ENCODE results near the gene ETNK1.

The ETNK1 gene, protein sequence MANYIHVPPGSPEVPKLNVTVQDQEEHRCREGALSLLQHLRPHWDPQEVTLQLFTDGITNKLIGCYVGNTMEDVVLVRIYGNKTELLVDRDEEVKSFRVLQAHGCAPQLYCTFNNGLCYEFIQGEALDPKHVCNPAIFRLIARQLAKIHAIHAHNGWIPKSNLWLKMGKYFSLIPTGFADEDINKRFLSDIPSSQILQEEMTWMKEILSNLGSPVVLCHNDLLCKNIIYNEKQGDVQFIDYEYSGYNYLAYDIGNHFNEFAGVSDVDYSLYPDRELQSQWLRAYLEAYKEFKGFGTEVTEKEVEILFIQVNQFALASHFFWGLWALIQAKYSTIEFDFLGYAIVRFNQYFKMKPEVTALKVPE

DNA sequence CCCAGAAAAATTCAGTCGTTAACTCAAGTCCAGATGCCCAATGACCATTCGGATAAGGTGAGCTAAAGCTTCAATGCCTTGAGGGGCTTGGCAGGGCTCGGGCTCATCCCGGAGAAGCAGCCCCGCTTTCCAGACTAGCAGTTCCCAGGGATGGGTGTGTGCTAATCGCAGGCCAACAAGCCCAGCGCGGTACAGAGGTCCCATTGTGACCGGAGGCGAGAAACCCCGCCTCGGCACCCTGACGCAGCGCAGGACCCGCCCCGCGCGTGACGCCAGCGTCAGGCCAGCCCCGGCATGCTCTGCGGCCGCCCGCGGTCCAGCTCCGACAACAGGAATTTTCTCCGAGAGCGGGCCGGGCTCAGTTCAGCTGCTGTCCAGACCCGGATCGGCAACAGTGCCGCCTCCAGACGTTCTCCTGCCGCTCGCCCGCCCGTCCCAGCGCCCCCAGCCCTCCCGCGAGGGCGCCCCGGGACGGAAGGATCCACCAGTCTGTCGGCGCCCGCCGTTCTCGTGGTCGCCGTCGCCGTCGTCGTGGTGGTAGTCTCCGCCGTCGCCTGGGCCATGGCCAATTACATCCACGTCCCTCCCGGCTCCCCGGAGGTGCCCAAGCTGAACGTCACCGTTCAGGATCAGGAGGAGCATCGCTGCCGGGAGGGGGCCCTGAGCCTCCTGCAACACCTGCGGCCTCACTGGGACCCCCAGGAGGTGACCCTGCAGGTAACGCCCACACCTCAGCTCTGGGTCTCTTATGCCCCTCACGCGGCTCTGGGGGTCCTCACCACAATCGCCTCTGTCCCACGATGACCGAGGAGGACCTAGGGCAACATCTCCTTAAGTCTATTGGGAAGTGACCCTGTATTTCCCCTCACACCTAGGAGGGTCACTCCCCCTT, at the start of gene ETNK1:
TSS of gene ETNK1 (plus strand) at position 302 of the 892 bp plus-strand sequence. CDS start at position 562, 260 bp downstream.
- no peaks in the 10 kb centered on the region for H4K20me1 ChIP-seq (ENCODE audit: insufficient read depth, low read length)
- H3K27ac ChIP-seq (ENCODE audit: low read depth, low read length, poor library complexity, severe bottlenecking) = peak within 1 kb of the TSS; percentile 41
- peak within 1 kb of the TSS; percentile 99 for H3K4me2 ChIP-seq (ENCODE audit: low read length)
- H3K27me3 ChIP-seq (ENCODE audit: insufficient read depth, low read length) = no peaks in the 10 kb centered on the region
- peak within 1 kb of the TSS; percentile 70 for H3K9ac ChIP-seq (ENCODE audit: low read length)
- TF ChIP-seq, protein P1, sequence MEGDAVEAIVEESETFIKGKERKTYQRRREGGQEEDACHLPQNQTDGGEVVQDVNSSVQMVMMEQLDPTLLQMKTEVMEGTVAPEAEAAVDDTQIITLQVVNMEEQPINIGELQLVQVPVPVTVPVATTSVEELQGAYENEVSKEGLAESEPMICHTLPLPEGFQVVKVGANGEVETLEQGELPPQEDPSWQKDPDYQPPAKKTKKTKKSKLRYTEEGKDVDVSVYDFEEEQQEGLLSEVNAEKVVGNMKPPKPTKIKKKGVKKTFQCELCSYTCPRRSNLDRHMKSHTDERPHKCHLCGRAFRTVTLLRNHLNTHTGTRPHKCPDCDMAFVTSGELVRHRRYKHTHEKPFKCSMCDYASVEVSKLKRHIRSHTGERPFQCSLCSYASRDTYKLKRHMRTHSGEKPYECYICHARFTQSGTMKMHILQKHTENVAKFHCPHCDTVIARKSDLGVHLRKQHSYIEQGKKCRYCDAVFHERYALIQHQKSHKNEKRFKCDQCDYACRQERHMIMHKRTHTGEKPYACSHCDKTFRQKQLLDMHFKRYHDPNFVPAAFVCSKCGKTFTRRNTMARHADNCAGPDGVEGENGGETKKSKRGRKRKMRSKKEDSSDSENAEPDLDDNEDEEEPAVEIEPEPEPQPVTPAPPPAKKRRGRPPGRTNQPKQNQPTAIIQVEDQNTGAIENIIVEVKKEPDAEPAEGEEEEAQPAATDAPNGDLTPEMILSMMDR (IDR thresholded peaks at IDR 0.05; ENCODE audit: low read length) = no peak
- no peak for TF ChIP-seq EZH2 (IDR thresholded peaks at IDR 0.05; ENCODE audit: borderline replicate concordance, low read length)
- peak within 1 kb of the TSS; percentile 97 for H2AFZ ChIP-seq (ENCODE audit: low read length)
- H3F3A ChIP-seq (ENCODE audit: insufficient read depth, low read length) = no peaks in the 10 kb centered on the region
- peak within 1 kb of the TSS; percentile 87 for H3K4me3 ChIP-seq (ENCODE audit: low read depth, low read length, poor library complexity, severe bottlenecking)
- peaks cover 45% of the 10 kb centered on the region for H3K4me1 ChIP-seq (ENCODE audit: insufficient read depth, low read length, severe bottlenecking)
- no peaks in the 10 kb centered on the region for H3K9me3 ChIP-seq (ENCODE audit: low read length)
- no peaks in the 10 kb centered on the region for H3K9me2 ChIP-seq (ENCODE audit: low read depth, low read length)
- H3K79me2 ChIP-seq (ENCODE audit: insufficient read depth, low read length) = peaks cover 47% of the 10 kb centered on the region
- no peaks in the 10 kb centered on the region for H3K36me3 ChIP-seq (ENCODE audit: insufficient read depth, low read length)

DNA sequence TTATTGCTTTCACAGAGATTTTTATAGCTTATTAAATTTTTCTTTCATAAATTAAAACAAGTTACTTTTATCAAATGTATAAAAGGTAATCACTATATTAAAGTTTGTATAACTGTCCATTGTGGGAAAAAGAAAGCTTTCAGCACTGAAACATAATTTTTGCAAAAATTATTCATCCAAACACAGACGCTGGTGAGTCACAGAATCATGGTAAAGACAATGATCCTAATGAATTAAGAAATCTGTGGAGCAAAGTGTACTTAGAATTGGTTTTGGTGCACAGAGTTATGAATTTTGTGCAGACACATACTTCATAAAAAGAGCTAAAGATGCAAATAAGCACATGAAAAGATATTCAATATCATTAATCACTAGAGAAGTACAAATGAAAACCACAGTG, 48.9 kb upstream of the ETNK1 start:
- no peak overlapping the region for H3K4me2 ChIP-seq (ENCODE audit: low read length)
- TF ChIP-seq, protein P1 (IDR thresholded peaks at IDR 0.05; ENCODE audit: low read length) = no peak
- TF ChIP-seq EZH2 (IDR thresholded peaks at IDR 0.05; ENCODE audit: borderline replicate concordance, low read length) = no peak

DNA sequence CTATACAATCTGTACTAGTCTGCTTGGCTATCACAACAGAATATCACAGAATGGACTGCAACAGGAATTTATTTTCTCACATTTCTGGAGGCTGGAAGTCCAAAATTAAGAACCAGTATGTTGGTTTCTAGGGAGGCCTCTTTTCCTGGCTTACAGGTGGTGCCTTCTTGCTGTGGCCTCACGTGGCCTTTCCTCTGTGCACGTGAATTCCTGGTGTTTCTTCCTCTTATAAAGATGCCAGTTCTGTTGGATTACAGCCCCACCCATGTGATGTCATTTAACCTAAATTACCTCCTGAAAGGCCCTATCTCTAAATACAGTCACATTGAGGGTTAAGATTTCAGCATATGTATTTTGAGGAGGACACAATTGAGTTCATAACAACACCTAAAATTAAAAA, 48.5 kb upstream of the ETNK1 start:
- no peak overlapping the region for H3K4me2 ChIP-seq (ENCODE audit: low read length)
- TF ChIP-seq, protein P1 (IDR thresholded peaks at IDR 0.05; ENCODE audit: low read length) = no peak
- TF ChIP-seq EZH2 (IDR thresholded peaks at IDR 0.05; ENCODE audit: borderline replicate concordance, low read length) = no peak
- no peak overlapping the region for H3K4me3 ChIP-seq (ENCODE audit: low read depth, low read length, poor library complexity, severe bottlenecking)

More for the DNA sequence above, 48.9 kb upstream of the ETNK1 start:
- H3K9me2 ChIP-seq (ENCODE audit: low read depth, low read length) = no peaks in the 10 kb centered on the region
- H3K27ac ChIP-seq (ENCODE audit: low read depth, low read length, poor library complexity, severe bottlenecking) = no peak overlapping the region
- H4K20me1 ChIP-seq (ENCODE audit: insufficient read depth, low read length) = no peaks in the 10 kb centered on the region
- H3K9me3 ChIP-seq (ENCODE audit: low read length) = no peaks in the 10 kb centered on the region
- no peaks in the 10 kb centered on the region for H3K79me2 ChIP-seq (ENCODE audit: insufficient read depth, low read length)
- no peaks in the 10 kb centered on the region for H3K4me1 ChIP-seq (ENCODE audit: insufficient read depth, low read length, severe bottlenecking)
- H3F3A ChIP-seq (ENCODE audit: insufficient read depth, low read length) = no peaks in the 10 kb centered on the region
- no peaks in the 10 kb centered on the region for H3K27me3 ChIP-seq (ENCODE audit: insufficient read depth, low read length)
- no peak overlapping the region for H3K4me3 ChIP-seq (ENCODE audit: low read depth, low read length, poor library complexity, severe bottlenecking)
- no peaks in the 10 kb centered on the region for H3K36me3 ChIP-seq (ENCODE audit: insufficient read depth, low read length)
- no peak overlapping the region for H2AFZ ChIP-seq (ENCODE audit: low read length)
- H3K9ac ChIP-seq (ENCODE audit: low read length) = no peak overlapping the region

More for the DNA sequence above, 48.5 kb upstream of the ETNK1 start:
- Histone ChIP-seq H3K36me3 (ENCODE audit: insufficient read depth, low read length) (no peaks in the 10 kb centered on the region), H2AFZ (ENCODE audit: low read length) (no peak overlapping the region), H3K9me2 (ENCODE audit: low read depth, low read length) (no peaks in the 10 kb centered on the region), H4K20me1 (ENCODE audit: insufficient read depth, low read length) (no peaks in the 10 kb centered on the region), H3K4me1 (ENCODE audit: insufficient read depth, low read length, severe bottlenecking) (no peaks in the 10 kb centered on the region), H3K79me2 (ENCODE audit: insufficient read depth, low read length) (no peaks in the 10 kb centered on the region), H3K27me3 (ENCODE audit: insufficient read depth, low read length) (no peaks in the 10 kb centered on the region), H3K9ac (ENCODE audit: low read length) (no peak overlapping the region), H3K27ac (ENCODE audit: low read depth, low read length, poor library complexity, severe bottlenecking) (no peak overlapping the region), H3K9me3 (ENCODE audit: low read length) (no peaks in the 10 kb centered on the region), H3F3A (ENCODE audit: insufficient read depth, low read length) (no peaks in the 10 kb centered on the region)
